ENCODE results near the gene KLF16.

- no peak for TF ChIP-seq KAT7 (CRISPR knock-in tag; IDR thresholded peaks at IDR 0.05; ENCODE audit: borderline replicate concordance)
- TF ChIP-seq, protein P1, sequence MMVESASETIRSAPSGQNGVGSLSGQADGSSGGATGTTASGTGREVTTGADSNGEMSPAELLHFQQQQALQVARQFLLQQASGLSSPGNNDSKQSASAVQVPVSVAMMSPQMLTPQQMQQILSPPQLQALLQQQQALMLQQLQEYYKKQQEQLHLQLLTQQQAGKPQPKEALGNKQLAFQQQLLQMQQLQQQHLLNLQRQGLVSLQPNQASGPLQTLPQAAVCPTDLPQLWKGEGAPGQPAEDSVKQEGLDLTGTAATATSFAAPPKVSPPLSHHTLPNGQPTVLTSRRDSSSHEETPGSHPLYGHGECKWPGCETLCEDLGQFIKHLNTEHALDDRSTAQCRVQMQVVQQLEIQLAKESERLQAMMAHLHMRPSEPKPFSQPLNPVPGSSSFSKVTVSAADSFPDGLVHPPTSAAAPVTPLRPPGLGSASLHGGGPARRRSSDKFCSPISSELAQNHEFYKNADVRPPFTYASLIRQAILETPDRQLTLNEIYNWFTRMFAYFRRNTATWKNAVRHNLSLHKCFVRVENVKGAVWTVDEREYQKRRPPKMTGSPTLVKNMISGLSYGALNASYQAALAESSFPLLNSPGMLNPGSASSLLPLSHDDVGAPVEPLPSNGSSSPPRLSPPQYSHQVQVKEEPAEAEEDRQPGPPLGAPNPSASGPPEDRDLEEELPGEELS (CRISPR knock-in tag; IDR thresholded peaks at IDR 0.05): no peak
- TF ChIP-seq CTCF (IDR thresholded peaks at IDR 0.05): no peak
- no peak for TF ChIP-seq NR2C2 (CRISPR knock-in tag; IDR thresholded peaks at IDR 0.05)
- TF ChIP-seq ELF4 (CRISPR knock-in tag; IDR thresholded peaks at IDR 0.05; ENCODE audit: low read depth): no peak
- TF ChIP-seq FOXK1 (CRISPR knock-in tag; IDR thresholded peaks at IDR 0.05): no peak
Measured at GRCh38 chr19:1874554-1875185, 11.3 kb upstream of the KLF16 start.

All from WTC11 (cell line).